HG02623 (cell line): ENCODE data around the gene SHROOM3.
"Not testable (repeated sequence)": the region's sequence is repeated elsewhere in the genome, so short reads cannot be mapped to it uniquely, and the experiment has no call there.

ENCODE experiments used
- ATAC-seq: cut with Tn5 transposase; IDR thresholded peaks from one replicate; pipeline ENCODE4 v1.9.1; 2021; ENCODE audit warnings: moderate library complexity; ENCODE audit not compliant: unreplicated experiment

Gene SHROOM3

GRCh38 chr4:76434901-76435527 is at the start of gene SHROOM3:
SHROOM3 (plus strand) TSS chr4:76435229; CDS start chr4:76436053, 824 bp downstream.
- ATAC-seq: no peak

GRCh38 chr4:76385974-76386373 is 49.1 kb upstream of the SHROOM3 start:
- ATAC-seq: no peak

GRCh38 chr4:76386566-76387305 is 48.3 kb upstream of the SHROOM3 start:
- no peak for ATAC-seq

- ATAC-seq: no peak
Measured at GRCh38 chr4:76388160-76388908, 46.7 kb upstream of the SHROOM3 start.

- ATAC-seq: no peak
Measured at GRCh38 chr4:76401654-76402053, 33.4 kb upstream of the SHROOM3 start.

- ATAC-seq: no peak
Measured at GRCh38 chr4:76406081-76406480, 28.9 kb upstream of the SHROOM3 start.

- no peak for ATAC-seq
Measured at GRCh38 chr4:76407440-76408119, 27.4 kb upstream of the SHROOM3 start.

- ATAC-seq: no peak
Measured at GRCh38 chr4:76410636-76411035, 24.4 kb upstream of the SHROOM3 start.

GRCh38 chr4:76420188-76420761 is 14.8 kb upstream of the SHROOM3 start:
- no peak for ATAC-seq

- ATAC-seq: no peak
Measured at GRCh38 chr4:76420762-76421581, 14.1 kb upstream of the SHROOM3 start, which contains the start of gene CCDC158. CCDC158 (minus strand) TSS chr4:76421141; CDS start chr4:76403207, 17,934 bp downstream.

- ATAC-seq: not testable (repeated sequence)
Measured at GRCh38 chr4:76423159-76423558, 11.9 kb upstream of the SHROOM3 start.

GRCh38 chr4:76426272-76426671 is 8.8 kb upstream of the SHROOM3 start:
- no peak for ATAC-seq

- no peak for ATAC-seq
Measured at GRCh38 chr4:76429636-76430035, 5.4 kb upstream of the SHROOM3 start.

- ATAC-seq: no peak
Measured at GRCh38 chr4:76430519-76431388, 4.3 kb upstream of the SHROOM3 start.

- ATAC-seq: no peak
Measured at GRCh38 chr4:76435528-76436319, 695 bp downstream of the SHROOM3 start.

GRCh38 chr4:76439491-76439890 is 4.5 kb downstream of the SHROOM3 start:
- ATAC-seq: no peak

GRCh38 chr4:76441881-76442280 is 6.9 kb downstream of the SHROOM3 start:
- ATAC-seq: no peak

- no peak for ATAC-seq
Measured at GRCh38 chr4:76442807-76443206, 7.8 kb downstream of the SHROOM3 start.
